Heart left ventricle (tissue), 13 donors: ENCODE measurements around the gene PIP5KL1.
A peak's percentile ranks its signal among the peaks of the same experiment; 100 is the strongest.

ENCODE experiments used
- CTCF ChIP-seq, 12 donors: fragments of 200-600 bp; sonication (generic) in 4 of 12; IDR thresholded peaks; one replicate each; pipeline versions ENCODE4 v1.5.0 to v1.8.0; 2018 to 2022; ENCODE audit warnings: antibody characterized with exemption in 12 of 12, mild to moderate bottlenecking in 5 of 12
- POLR2A ChIP-seq, 2 donors: fragments of 450-650 bp; IDR thresholded peaks; one replicate each; pipeline ENCODE4 v1.6.1; 2017; ENCODE audit warnings: antibody characterized with exemption in 2 of 2, mild to moderate bottlenecking in 2 of 2, moderate library complexity in 2 of 2
- donor health status: ischemic (EF 13 %, LVEDD 7.1; RV severe dilation, severe dysfunction).
- donor health status: DM: no; HTN: yes; CAD: no.
- donor health status: DM: no; HTN: no; CAD: no.
- donor health status: ischemic (EF 25% LVEDD 6.9; RV normal size, moderate dysfunction).
- donor health status: ischemic (EF 25% LVEDD 5.7; RV mildly dilated, moderate dysfunction).
- donor health status: ischemic (EF 35%, LVEDD 5.7; RV mildly dilated, moderate dysfunction).
- donor health status: nonischemic (EF 11% LVEDD 7.7; RV severe dilation, severe dysfunction).
- donor health status: DM: yes; HTN: yes; CAD: no.
- donor health status: PGD.
- donor health status: ischemic (EF 29% LVEDD 5.4; RV normal size, mild dysfunction).
- donor health status: nonischemic (EF 23%, LVEDD 6.1; RV moderate dilation, normal function).

DNA sequence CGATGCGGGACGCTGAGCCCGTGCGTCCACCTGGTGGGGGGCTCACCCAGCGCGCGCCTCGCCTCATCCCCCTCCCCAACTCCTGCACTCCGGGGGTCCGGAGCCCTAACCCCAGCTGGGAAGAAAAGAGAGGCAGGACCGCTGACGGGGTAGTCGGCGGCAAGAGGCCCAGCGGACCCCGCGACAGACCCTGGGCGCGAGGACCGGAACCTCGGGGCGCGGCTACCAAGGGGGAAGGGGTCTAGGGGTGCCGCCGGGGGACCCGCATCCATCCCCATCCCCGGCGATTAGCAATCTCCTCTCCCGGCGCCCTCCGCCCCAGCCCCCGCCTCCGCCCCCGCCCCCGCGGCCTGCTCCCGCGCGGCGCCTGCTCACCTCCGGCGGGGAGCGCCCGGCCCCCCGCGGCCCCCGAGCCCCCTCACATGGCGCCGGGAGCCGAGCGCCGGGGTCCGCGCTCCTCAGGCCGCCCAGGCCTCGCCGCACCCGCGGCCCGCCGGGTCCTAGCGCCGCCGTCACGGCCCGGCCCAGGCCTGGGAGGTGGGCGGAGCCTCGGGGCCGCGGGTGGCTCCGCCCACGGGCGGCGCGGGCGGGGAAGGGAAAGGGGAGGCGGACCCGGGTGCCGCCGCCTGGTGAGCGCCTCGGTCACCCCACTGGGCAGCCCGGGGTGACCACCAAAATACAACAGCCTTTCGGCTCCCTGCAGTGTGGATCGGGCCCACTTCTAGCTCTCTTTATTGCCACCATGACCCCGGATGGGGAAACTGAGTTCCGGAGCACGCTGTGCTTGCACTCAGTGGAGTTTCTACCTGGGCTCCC, 31.2 kb downstream of the PIP5KL1 start, which contains the start of gene ST6GALNAC6:
- TF ChIP-seq CTCF (IDR thresholded peaks at IDR 0.05) = peak in 5 of 12 donors; percentile 7 to 30 (median 16)
- TF ChIP-seq POLR2A (IDR thresholded peaks at IDR 0.05) = peak in 1 of 2 donors; percentile 58
